Neuronal stem cell (in vitro differentiated cells): ENCODE measurements around the gene TLL1.

Experiments
- DNase-seq: peaks from one replicate; pipeline ENCODE4 v3.0.0-alpha.2; 2013; ENCODE audit warnings: low spot score
- H2AFZ ChIP-seq: one replicate; pipeline ENCODE4 v1.6.1; 2013; ENCODE audit warnings: mild to moderate bottlenecking, low read length, inconsistent platforms
- H2AK5ac ChIP-seq: 2 replicates; pipeline ENCODE4 v1.6.1; 2013; ENCODE audit warnings: low read depth, mild to moderate bottlenecking, inconsistent platforms, low read length, moderate library complexity, mixed read lengths
- H2BK120ac ChIP-seq: 2 replicates; pipeline ENCODE4 v1.6.1; 2013; ENCODE audit warnings: low read depth, mild to moderate bottlenecking, inconsistent platforms, low read length, moderate library complexity, mixed read lengths
- H2BK12ac ChIP-seq: one replicate; pipeline ENCODE4 v1.6.1; 2013; ENCODE audit warnings: low read length, inconsistent platforms
- H2BK15ac ChIP-seq: 2 replicates; pipeline ENCODE4 v1.6.1; 2013; ENCODE audit warnings: mild to moderate bottlenecking, low read length, inconsistent platforms, mixed read lengths
- H2BK5ac ChIP-seq: one replicate; pipeline ENCODE4 v1.6.1; 2013; ENCODE audit warnings: inconsistent platforms, mild to moderate bottlenecking, low read length, moderate library complexity
- H3K14ac ChIP-seq: one replicate; pipeline ENCODE4 v1.6.1; 2013; ENCODE audit warnings: low read length, inconsistent platforms
- H3K18ac ChIP-seq: 2 replicates; pipeline ENCODE4 v1.6.1; 2013; ENCODE audit warnings: low read length, inconsistent platforms
- H3K23ac ChIP-seq: 2 replicates; pipeline ENCODE4 v1.6.1; 2013; ENCODE audit warnings: low read depth, mild to moderate bottlenecking, mixed read lengths, low read length, inconsistent platforms; ENCODE audit not compliant: poor library complexity
- H3K27ac ChIP-seq: replicated peaks from 3 replicates; pipeline ENCODE4 v1.5.1; 2013; ENCODE audit warnings: low read length, inconsistent platforms
- H3K27me3 ChIP-seq, 3 experiments: 2 replicates each; pipeline ENCODE4 v1.6.1; 2013; ENCODE audit warnings: low read length in 3 of 3, mild to moderate bottlenecking in 2 of 3, inconsistent platforms in 1 of 3, low read depth in 1 of 3, mixed read lengths in 1 of 3, moderate library complexity in 1 of 3; ENCODE audit not compliant: control insufficient read depth in 3 of 3, insufficient read depth in 3 of 3
- H3K36me3 ChIP-seq, 2 donors: replicated peaks in 1 of 2; 2 replicates each; pipeline ENCODE4 v1.6.1; 2013; ENCODE audit warnings: low read length in 2 of 2; ENCODE audit not compliant: control insufficient read depth in 2 of 2, insufficient read depth in 2 of 2
- H3K4ac ChIP-seq: 2 replicates; pipeline ENCODE4 v1.6.1; 2013; ENCODE audit warnings: inconsistent platforms, mild to moderate bottlenecking, low read length, moderate library complexity
- H3K4me1 ChIP-seq, 2 donors: 1 replicate in 1 of 2; 2 replicates in 1 of 2; pipeline ENCODE4 v1.6.1; 2013; ENCODE audit warnings: low read length in 2 of 2, low read depth in 1 of 2; ENCODE audit not compliant: control insufficient read depth in 2 of 2, insufficient read depth in 1 of 2
- H3K4me2 ChIP-seq: one replicate; pipeline ENCODE4 v1.6.1; 2013; ENCODE audit warnings: mild to moderate bottlenecking, low read length, inconsistent platforms; ENCODE audit not compliant: insufficient read depth, poor library complexity, severe bottlenecking
- H3K4me3 ChIP-seq, 2 donors: 2 replicates each; pipeline ENCODE4 v1.5.1; 2013; ENCODE audit warnings: low read length in 2 of 2, mild to moderate bottlenecking in 2 of 2, inconsistent platforms in 1 of 2, moderate library complexity in 1 of 2
- H3K79me1 ChIP-seq: one replicate; pipeline ENCODE4 v1.6.1; 2013; ENCODE audit warnings: low read depth, mild to moderate bottlenecking, inconsistent platforms, low read length, moderate library complexity
- H3K9ac ChIP-seq: one replicate; pipeline ENCODE4 v1.6.1; 2013; ENCODE audit warnings: mild to moderate bottlenecking, low read depth, low read length, inconsistent platforms; ENCODE audit not compliant: poor library complexity
- H3K9me3 ChIP-seq, 2 donors: replicated peaks in 1 of 2; 2 replicates each; pipeline versions ENCODE3 to v1.6.1; 2013; ENCODE audit warnings: low read length in 2 of 2, mild to moderate bottlenecking in 2 of 2, inconsistent platforms in 1 of 2, low read depth in 1 of 2, mixed read lengths in 1 of 2, moderate library complexity in 1 of 2; ENCODE audit not compliant: control insufficient read depth in 2 of 2, insufficient read depth in 1 of 2
- H4K8ac ChIP-seq: one replicate; pipeline ENCODE4 v1.6.1; 2013; ENCODE audit warnings: low read depth, mild to moderate bottlenecking, inconsistent platforms, low read length, moderate library complexity
- H4K91ac ChIP-seq: one replicate; pipeline ENCODE4 v1.6.1; 2013; ENCODE audit warnings: low read length, low read depth, mild to moderate bottlenecking, inconsistent platforms; ENCODE audit not compliant: poor library complexity
- WGBS, 2 donors: extraction: QIAGEN DNeasy Blood & Tissue Kit; methylation state at CpG; one replicate each; pipeline ENCODE4 v1.1.7; 2013; ENCODE audit warnings: missing lambda C conversion rate in 2 of 2, mixed read lengths in 1 of 2; ENCODE audit not compliant: insufficient read length in 2 of 2, insufficient replicate concordance in 1 of 2; ENCODE audit errors: extremely low coverage in 2 of 2; 5-methylcytosine and 5-hydroxymethylcytosine counted together

The TLL1 gene

DNA sequence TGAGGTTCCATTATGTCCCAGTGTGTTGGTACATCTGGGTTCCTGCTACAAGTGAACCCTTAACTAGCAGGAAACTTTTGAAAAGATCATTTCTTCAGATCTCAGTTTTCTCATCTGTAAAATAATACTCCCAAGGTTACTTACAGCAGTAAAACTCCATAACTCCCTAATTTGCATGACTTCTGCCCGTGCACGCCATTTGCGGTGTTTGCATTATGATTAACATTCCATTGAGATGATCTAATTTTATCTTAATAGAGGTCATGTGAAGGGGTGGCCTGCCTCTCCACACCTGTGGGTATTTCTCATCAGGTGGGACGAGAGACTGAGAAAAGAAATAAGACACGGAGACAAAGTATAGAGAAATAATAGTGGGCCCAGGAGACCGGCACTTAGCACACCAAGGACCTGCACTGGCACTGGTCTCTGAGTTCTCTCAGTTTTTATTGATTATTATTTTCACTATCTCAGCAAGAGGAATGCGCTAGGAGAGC lies 219.8 kb downstream of the TLL1 start:
- Histone ChIP-seq H3K36me3 (no peaks in the 10 kb centered on the region), H3K4me2 (no peak overlapping the region), H2AFZ (no peak overlapping the region), H2AK5ac (no peak overlapping the region), H4K8ac (no peak overlapping the region), H3K18ac (no peak overlapping the region), H3K4me1 (no peaks in the 10 kb centered on the region), H3K4ac (no peak overlapping the region), H3K27me3 (no peaks in the 10 kb centered on the region), H3K9ac (no peak overlapping the region), H3K9me3 (no peaks in the 10 kb centered on the region), H2BK5ac (no peak overlapping the region), H4K91ac (no peak overlapping the region), H3K79me1 (no peaks in the 10 kb centered on the region), H2BK12ac (no peak overlapping the region), H2BK120ac (no peak overlapping the region), H3K27ac (no peak overlapping the region), H2BK15ac (no peak overlapping the region), H3K14ac (no peak overlapping the region), H3K23ac (no peak overlapping the region), H3K4me3 (no peak overlapping the region)
- DNase-seq: no peak
- no CpG with 5 or more reads among the region's 7 CpGs for WGBS, 2 donors

GRCh38 chr4:166104623-166105022 lies 231.6 kb downstream of the TLL1 start:
- H3K79me1 ChIP-seq: no peaks in the 10 kb centered on the region
- no peak overlapping the region for H3K18ac ChIP-seq
- no peak overlapping the region for H2BK15ac ChIP-seq
- no peak overlapping the region for H3K27ac ChIP-seq
- H3K4me2 ChIP-seq: no peak overlapping the region
- H2BK5ac ChIP-seq: no peak overlapping the region
- H3K23ac ChIP-seq: no peak overlapping the region
- H4K91ac ChIP-seq: no peak overlapping the region
- H2BK12ac ChIP-seq: no peak overlapping the region
- H3K9me3 ChIP-seq: no peaks in the 10 kb centered on the region
- H3K14ac ChIP-seq: no peak overlapping the region
- H4K8ac ChIP-seq: no peak overlapping the region
- no peak overlapping the region for H2BK120ac ChIP-seq
- no peak overlapping the region for H2AK5ac ChIP-seq
- DNase-seq: no peak
- H3K9ac ChIP-seq: no peak overlapping the region
- no peaks in the 10 kb centered on the region for H3K27me3 ChIP-seq
- no peaks in the 10 kb centered on the region for H3K36me3 ChIP-seq
- no peak overlapping the region for H2AFZ ChIP-seq
- H3K4me3 ChIP-seq: no peak overlapping the region
- no peak overlapping the region for H3K4ac ChIP-seq
- WGBS, 2 donors: no CpG with 5 or more reads among the region's 2 CpGs
- no peaks in the 10 kb centered on the region for H3K4me1 ChIP-seq

GRCh38 chr4:166121897-166122296 lies 248.9 kb downstream of the TLL1 start:
- no peak overlapping the region for H3K27ac ChIP-seq
- no peak overlapping the region for H3K23ac ChIP-seq
- H3K18ac ChIP-seq: no peak overlapping the region
- no peak overlapping the region for H2AFZ ChIP-seq
- no peak overlapping the region for H3K4ac ChIP-seq
- H3K9ac ChIP-seq: no peak overlapping the region
- H3K4me3 ChIP-seq: no peak overlapping the region
- no peaks in the 10 kb centered on the region for H3K9me3 ChIP-seq
- no peak overlapping the region for H2BK15ac ChIP-seq
- no peaks in the 10 kb centered on the region for H3K27me3 ChIP-seq
- no peak overlapping the region for H2BK5ac ChIP-seq
- no peaks in the 10 kb centered on the region for H3K36me3 ChIP-seq
- WGBS, 2 donors: no CpG with 5 or more reads among the region's 3 CpGs
- H4K8ac ChIP-seq: no peak overlapping the region
- no peak overlapping the region for H2AK5ac ChIP-seq
- no peak overlapping the region for H3K4me2 ChIP-seq
- H2BK12ac ChIP-seq: no peak overlapping the region
- no peaks in the 10 kb centered on the region for H3K4me1 ChIP-seq
- no peak overlapping the region for H2BK120ac ChIP-seq
- H3K79me1 ChIP-seq: no peaks in the 10 kb centered on the region
- DNase-seq: no peak
- H3K14ac ChIP-seq: no peak overlapping the region
- H4K91ac ChIP-seq: no peak overlapping the region

DNA sequence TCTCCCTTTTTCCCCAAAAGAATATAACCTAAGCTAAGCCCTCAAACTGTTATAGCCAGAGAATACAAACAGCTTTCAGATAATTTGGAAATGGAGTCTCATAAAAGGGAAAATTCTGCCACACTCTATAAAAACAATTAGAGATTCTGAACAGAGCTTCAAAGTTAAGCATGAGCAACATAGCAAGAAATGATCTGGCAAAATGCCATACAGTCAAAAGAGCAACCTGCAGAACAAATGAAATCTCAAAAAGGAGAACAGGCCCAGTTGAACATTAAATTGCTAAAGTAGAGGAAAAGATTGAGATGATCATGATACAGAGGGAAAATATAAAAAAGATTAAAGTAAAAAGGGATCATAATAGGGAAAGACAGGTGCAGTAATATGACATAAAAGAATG lies 250.5 kb downstream of the TLL1 start:
- H2BK12ac ChIP-seq: no peak overlapping the region
- H2AK5ac ChIP-seq: no peak overlapping the region
- H3K23ac ChIP-seq: no peak overlapping the region
- no peak overlapping the region for H3K4me3 ChIP-seq
- no peak for DNase-seq
- H3K36me3 ChIP-seq: no peaks in the 10 kb centered on the region
- H3K9me3 ChIP-seq: no peaks in the 10 kb centered on the region
- no peak overlapping the region for H4K91ac ChIP-seq
- no peaks in the 10 kb centered on the region for H3K79me1 ChIP-seq
- H3K9ac ChIP-seq: no peak overlapping the region
- no peaks in the 10 kb centered on the region for H3K27me3 ChIP-seq
- no peak overlapping the region for H2BK120ac ChIP-seq
- H3K4ac ChIP-seq: no peak overlapping the region
- H3K4me1 ChIP-seq: no peaks in the 10 kb centered on the region
- no peak overlapping the region for H3K14ac ChIP-seq
- no peak overlapping the region for H2BK5ac ChIP-seq
- H2BK15ac ChIP-seq: no peak overlapping the region
- no peak overlapping the region for H2AFZ ChIP-seq
- H4K8ac ChIP-seq: no peak overlapping the region
- H3K18ac ChIP-seq: no peak overlapping the region
- H3K27ac ChIP-seq: no peak overlapping the region
- H3K4me2 ChIP-seq: no peak overlapping the region
